BLaER1 (cell line): ENCODE data around the gene KLHDC4.
A peak's percentile ranks its signal among the peaks of the same experiment; 100 is the strongest.
"Not testable (repeated sequence)": the region's sequence is repeated elsewhere in the genome, so short reads cannot be mapped to it uniquely, and the experiment has no call there.

Experiments
- H3K27ac ChIP-seq: shearing (Covaris generic); formaldehyde crosslinking; 2 replicates; pipeline ENCODE4 v1.8.1; 2022
- H3K27me3 ChIP-seq: shearing (Covaris generic); formaldehyde crosslinking; 2 replicates; pipeline ENCODE4 v1.8.1; 2022
- H3K36me3 ChIP-seq: shearing (Covaris generic); formaldehyde crosslinking; 2 replicates; pipeline ENCODE4 v1.8.1; 2022
- H3K4me1 ChIP-seq: shearing (Covaris generic); formaldehyde crosslinking; 2 replicates; pipeline ENCODE4 v1.8.1; 2022
- H3K4me2 ChIP-seq: shearing (Covaris generic); formaldehyde crosslinking; 2 replicates; pipeline ENCODE4 v1.8.1; 2022
- H3K4me3 ChIP-seq: shearing (Covaris generic); formaldehyde crosslinking; 2 replicates; pipeline ENCODE4 v1.8.1; 2022
- H3K9ac ChIP-seq: shearing (Covaris generic); formaldehyde crosslinking; 2 replicates; pipeline ENCODE4 v1.8.1; 2022
- H3K9me3 ChIP-seq: shearing (Covaris generic); formaldehyde crosslinking; 2 replicates; pipeline ENCODE4 v1.8.1; 2022
- H4K20me1 ChIP-seq: shearing (Covaris generic); formaldehyde crosslinking; 2 replicates; pipeline ENCODE4 v1.8.1; 2022
- Cebpa-rat ChIP-seq: shearing (Covaris generic); IDR thresholded peaks from 2 replicates; pipeline ENCODE4 v1.8.1; 2022

Gene KLHDC4

GRCh38 chr16:87789437-87790291, 23.9 kb upstream of the KLHDC4 start:
- Histone ChIP-seq H3K36me3 (no peaks in the 10 kb centered on the region), H3K4me1 (peaks cover 59% of the 10 kb centered on the region)

GRCh38 chr16:87788730-87789436, 23.1 kb upstream of the KLHDC4 start:
- not testable (repeated sequence) for H3K36me3 ChIP-seq, H3K27ac ChIP-seq, H3K27me3 ChIP-seq, H3K9ac ChIP-seq, H4K20me1 ChIP-seq, H3K4me2 ChIP-seq, H3K4me3 ChIP-seq, H3K9me3 ChIP-seq
- H3K4me1 ChIP-seq, result peaks cover 59% of the 10 kb centered on the region

More at GRCh38 chr16:87789437-87790291, 23.9 kb upstream of the KLHDC4 start:
- Histone ChIP-seq H4K20me1 (no peaks in the 10 kb centered on the region), H3K4me3 (no peak overlapping the region), H3K27ac (peak overlapping the region; percentile 35), H3K9me3 (no peaks in the 10 kb centered on the region), H3K9ac (no peak overlapping the region), H3K4me2 (no peak overlapping the region), H3K27me3 (no peaks in the 10 kb centered on the region)
- no peak for TF ChIP-seq Cebpa-rat

- H3K27ac ChIP-seq, H3K9ac ChIP-seq, H3K4me3 ChIP-seq, H3K9me3 ChIP-seq, H3K36me3 ChIP-seq, H3K4me2 ChIP-seq, H4K20me1 ChIP-seq, H3K27me3 ChIP-seq: not testable (repeated sequence)
- H3K4me1 ChIP-seq, result peaks cover 59% of the 10 kb centered on the region
Observed at GRCh38 chr16:87787451-87788091, 21.8 kb upstream of the KLHDC4 start.

- Histone ChIP-seq H3K4me3 (no peak overlapping the region), H3K9ac (no peak overlapping the region)
Observed at GRCh38 chr16:87784812-87785211, 19.0 kb upstream of the KLHDC4 start.

GRCh38 chr16:87782033-87782432, 16.2 kb upstream of the KLHDC4 start:
- no peaks in the 10 kb centered on the region for H3K27me3 ChIP-seq
- H3K4me1 ChIP-seq, result peaks cover 87% of the 10 kb centered on the region
- H3K27ac ChIP-seq, result peak overlapping the region; percentile 100

More at GRCh38 chr16:87784812-87785211, 19.0 kb upstream of the KLHDC4 start:
- no peak for TF ChIP-seq Cebpa-rat
- Histone ChIP-seq H3K9me3 (no peaks in the 10 kb centered on the region), H4K20me1 (no peaks in the 10 kb centered on the region), H3K4me1 (peaks cover 64% of the 10 kb centered on the region), H3K4me2 (peak overlapping the region; percentile 97), H3K27ac (peak overlapping the region; percentile 38; the same call in 1 of the 2 replicates), H3K27me3 (no peaks in the 10 kb centered on the region), H3K36me3 (no peaks in the 10 kb centered on the region)

GRCh38 chr16:87780385-87780989, 14.7 kb upstream of the KLHDC4 start:
- Histone ChIP-seq H3K27ac (peak overlapping the region; percentile 100), H3K4me2 (peak overlapping the region; percentile 97), H3K4me1 (peaks cover 92% of the 10 kb centered on the region), H3K27me3 (no peaks in the 10 kb centered on the region), H3K9me3 (no peaks in the 10 kb centered on the region), H3K36me3 (no peaks in the 10 kb centered on the region), H4K20me1 (no peaks in the 10 kb centered on the region), H3K9ac (peak overlapping the region; percentile 94), H3K4me3 (peak overlapping the region; percentile 46)
- TF ChIP-seq Cebpa-rat, result no peak

More at GRCh38 chr16:87782033-87782432, 16.2 kb upstream of the KLHDC4 start:
- Histone ChIP-seq H3K9me3 (no peaks in the 10 kb centered on the region), H3K9ac (peak overlapping the region; percentile 94), H4K20me1 (no peaks in the 10 kb centered on the region), H3K4me2 (peak overlapping the region; percentile 97), H3K4me3 (0 out of 2 replicates have a peak overlapping the region, but pooled peaks have one; percentile 14), H3K36me3 (no peaks in the 10 kb centered on the region)
- TF ChIP-seq Cebpa-rat, result no peak

- Histone ChIP-seq H4K20me1 (no peaks in the 10 kb centered on the region), H3K27ac (peak overlapping the region; percentile 100), H3K4me2 (peak overlapping the region; percentile 97), H3K4me3 (peak overlapping the region; percentile 55), H3K27me3 (no peaks in the 10 kb centered on the region), H3K4me1 (peaks cover 92% of the 10 kb centered on the region), H3K36me3 (no peaks in the 10 kb centered on the region), H3K9ac (peak overlapping the region; percentile 94), H3K9me3 (no peaks in the 10 kb centered on the region)
- peak; percentile 100 for TF ChIP-seq Cebpa-rat
Observed at GRCh38 chr16:87778830-87779579, 13.2 kb upstream of the KLHDC4 start.

- H3K27me3 ChIP-seq, result no peaks in the 10 kb centered on the region
- H3K27ac ChIP-seq, result peak overlapping the region; percentile 100
- H3K4me3 ChIP-seq, result peak overlapping the region; percentile 55
- H3K4me2 ChIP-seq, result peak overlapping the region; percentile 97
- peaks cover 92% of the 10 kb centered on the region for H3K4me1 ChIP-seq
- no peak for TF ChIP-seq Cebpa-rat
- no peaks in the 10 kb centered on the region for H4K20me1 ChIP-seq
- H3K9me3 ChIP-seq, result no peaks in the 10 kb centered on the region
- no peaks in the 10 kb centered on the region for H3K36me3 ChIP-seq
- peak overlapping the region; percentile 94 for H3K9ac ChIP-seq
Observed at GRCh38 chr16:87778476-87778829, 12.7 kb upstream of the KLHDC4 start.

GRCh38 chr16:87773836-87774235, 8.1 kb upstream of the KLHDC4 start:
- H3K9me3 ChIP-seq, H3K9ac ChIP-seq, H3K4me3 ChIP-seq, H4K20me1 ChIP-seq, H3K36me3 ChIP-seq, H3K27me3 ChIP-seq: not testable (repeated sequence)
- Histone ChIP-seq H3K4me2 (peak overlapping the region; percentile 53), H3K27ac (peak overlapping the region; percentile 47; the same call in 1 of the 2 replicates), H3K4me1 (peaks cover 79% of the 10 kb centered on the region)

- H3K9me3 ChIP-seq, H3K9ac ChIP-seq, H3K27me3 ChIP-seq, H3K4me2 ChIP-seq, H3K4me3 ChIP-seq, H3K27ac ChIP-seq: not testable (repeated sequence)
- Histone ChIP-seq H4K20me1 (peaks cover 29% of the 10 kb centered on the region), H3K36me3 (peaks cover 20% of the 10 kb centered on the region), H3K4me1 (peaks cover 59% of the 10 kb centered on the region)
Observed at GRCh38 chr16:87767456-87767855, 1.7 kb upstream of the KLHDC4 start.
